Thyroid gland (tissue), 4 donors: ENCODE measurements around the gene RGP1.

Experiments used
- CTCF ChIP-seq, 6 experiments: fragments of 200-600 bp in 3 of 6; fragments of 450-650 bp in 3 of 6; sonication (generic) in 3 of 6; IDR thresholded peaks; one replicate each; pipeline ENCODE4 v1.5.1; 2016 to 2019; ENCODE audit warnings: antibody characterized with exemption in 6 of 6, mild to moderate bottlenecking in 2 of 6, inconsistent platforms in 1 of 6, moderate library complexity in 1 of 6
- POLR2A ChIP-seq, 2 donors: fragments of 450-650 bp; IDR thresholded peaks; one replicate each; pipeline ENCODE4 v1.6.1; 2017; ENCODE audit warnings: antibody characterized with exemption in 2 of 2, mild to moderate bottlenecking in 2 of 2, moderate library complexity in 1 of 2

- TF ChIP-seq POLR2A (IDR thresholded peaks at IDR 0.05) = no peak
- TF ChIP-seq CTCF (IDR thresholded peaks at IDR 0.05) = no peak
Measured at GRCh38 chr9:35743880-35744518, 5.1 kb upstream of the RGP1 start.
